Neutrophil (primary cell): ENCODE data around the gene MAN2B1.
A peak's percentile ranks its signal among the peaks of the same experiment; 100 is the strongest.

Experiments used
- H3K27ac ChIP-seq: fragments of 200-600 bp; sonication (generic); 2 replicates; pipeline ENCODE4 v1.5.1; 2016; ENCODE audit warnings: mild to moderate bottlenecking, moderate library complexity
- H3K27me3 ChIP-seq: fragments of 200-600 bp; sonication (generic); 2 replicates; pipeline ENCODE4 v1.6.0; 2016; ENCODE audit warnings: mild to moderate bottlenecking
- H3K36me3 ChIP-seq: fragments of 200-600 bp; sonication (generic); 2 replicates; pipeline ENCODE4 v1.5.1; 2017
- H3K4me1 ChIP-seq, 2 experiments: fragments of 200-600 bp in 1 of 2; sonication (generic) in 1 of 2; 1 replicate in 1 of 2; 2 replicates in 1 of 2; pipeline versions ENCODE4 v1.5.1 to v1.6.1; 2013 to 2016; ENCODE audit warnings: low read depth in 1 of 2, low read length in 1 of 2, mild to moderate bottlenecking in 1 of 2, moderate library complexity in 1 of 2; ENCODE audit not compliant: control insufficient read depth in 1 of 2, insufficient read depth in 1 of 2
- H3K4me3 ChIP-seq, 2 experiments: fragments of 200-600 bp in 1 of 2; sonication (generic) in 1 of 2; 1 replicate in 1 of 2; 2 replicates in 1 of 2; pipeline ENCODE4 v1.5.1; 2013 to 2016; ENCODE audit warnings: low read depth in 1 of 2, low read length in 1 of 2, mild to moderate bottlenecking in 1 of 2, moderate library complexity in 1 of 2
- H3K9me3 ChIP-seq: fragments of 200-600 bp; sonication (generic); 2 replicates; pipeline ENCODE4 v1.5.1; 2016
- CTCF ChIP-seq: fragments of 200-600 bp; sonication (generic); IDR thresholded peaks from 2 replicates; pipeline ENCODE4 v1.5.1; 2016; ENCODE audit warnings: antibody characterized with exemption

MAN2B1 gene

GRCh38 chr19:12676928-12677327 is 10.4 kb upstream of the MAN2B1 start:
- H3K9me3 ChIP-seq, result no peaks in the 10 kb centered on the region
- peaks cover 66% of the 10 kb centered on the region for H3K36me3 ChIP-seq
- TF ChIP-seq CTCF, result no peak
- H3K4me1 ChIP-seq, result peaks cover 7 to 14% of the 10 kb centered on the region in 2 experiments
- H3K27ac ChIP-seq, result peak overlapping the region; percentile 31
- H3K4me3 ChIP-seq, result no peak overlapping the region
- H3K27me3 ChIP-seq, result no peaks in the 10 kb centered on the region

- H3K4me3 ChIP-seq, result no peak overlapping the region
- H3K27ac ChIP-seq, result peak overlapping the region; percentile 31
- peak; percentile 85 for TF ChIP-seq CTCF
- H3K4me1 ChIP-seq, result peaks cover 7 to 12% of the 10 kb centered on the region in 2 experiments
- H3K9me3 ChIP-seq, result no peaks in the 10 kb centered on the region
- no peaks in the 10 kb centered on the region for H3K27me3 ChIP-seq
- H3K36me3 ChIP-seq, result peaks cover 69% of the 10 kb centered on the region
These were observed 9.8 kb upstream of the MAN2B1 start for GRCh38 chr19:12676384-12676792.

- no peak overlapping the region for H3K27ac ChIP-seq
- no peak for TF ChIP-seq CTCF
- peaks cover 3 to 7% of the 10 kb centered on the region in 2 experiments for H3K4me1 ChIP-seq
- H3K4me3 ChIP-seq, result no peak overlapping the region
- no peaks in the 10 kb centered on the region for H3K27me3 ChIP-seq
- no peaks in the 10 kb centered on the region for H3K9me3 ChIP-seq
- peaks cover 69% of the 10 kb centered on the region for H3K36me3 ChIP-seq
These were observed 9.4 kb upstream of the MAN2B1 start for GRCh38 chr19:12675940-12676339.

- Histone ChIP-seq H3K27me3 (no peaks in the 10 kb centered on the region), H3K9me3 (no peaks in the 10 kb centered on the region), H3K27ac (no peak overlapping the region), H3K36me3 (peaks cover 69% of the 10 kb centered on the region), H3K4me1 (peaks cover 4 to 9% of the 10 kb centered on the region in 2 experiments), H3K4me3 (no peak overlapping the region)
- no peak for TF ChIP-seq CTCF
These were observed 8.9 kb upstream of the MAN2B1 start for GRCh38 chr19:12675399-12675798.

GRCh38 chr19:12672744-12673143 is 6.2 kb upstream of the MAN2B1 start:
- no peak overlapping the region for H3K4me3 ChIP-seq
- peaks cover 23 to 26% of the 10 kb centered on the region in 2 experiments for H3K4me1 ChIP-seq
- no peak for TF ChIP-seq CTCF
- peaks cover 54% of the 10 kb centered on the region for H3K36me3 ChIP-seq
- no peaks in the 10 kb centered on the region for H3K9me3 ChIP-seq
- H3K27ac ChIP-seq, result no peak overlapping the region
- H3K27me3 ChIP-seq, result no peaks in the 10 kb centered on the region
